GM20000 (cell line): Measurements from ENCODE around the gene ARHGAP26.

Experiments
- DNase-seq: peaks from one replicate; pipeline ENCODE4 v3.0.0; 2012; ENCODE audit warnings: low spot score
- TF ChIP-seq, protein P1 (sequence below): IDR thresholded peaks from 2 replicates; pipeline ENCODE4 v1.5.1; 2012; ENCODE audit warnings: mild to moderate bottlenecking, control low read depth; ENCODE audit errors: extremely low read depth, missing control alignments

ARHGAP26 gene

DNA sequence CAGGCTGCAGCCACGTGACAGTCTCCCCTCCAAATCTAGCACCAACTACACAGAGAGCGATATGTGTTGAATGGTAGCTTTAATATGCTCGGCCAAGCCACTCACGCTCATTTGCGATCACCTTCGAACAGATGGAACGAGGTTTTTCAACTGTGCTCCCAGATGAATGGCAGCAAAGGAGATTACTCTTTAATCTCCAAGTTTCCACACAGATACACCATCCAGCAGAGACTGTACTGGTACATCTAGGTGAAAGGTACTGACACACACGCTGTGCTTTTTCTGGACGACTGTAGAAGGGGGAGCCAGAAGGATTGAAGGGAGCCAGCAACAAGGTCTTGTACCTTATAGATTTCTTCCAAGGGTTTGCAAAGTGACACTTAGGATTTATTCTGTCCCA lies 369.4 kb downstream of the ARHGAP26 start:
- DNase-seq = no peak
- TF ChIP-seq, protein P1, sequence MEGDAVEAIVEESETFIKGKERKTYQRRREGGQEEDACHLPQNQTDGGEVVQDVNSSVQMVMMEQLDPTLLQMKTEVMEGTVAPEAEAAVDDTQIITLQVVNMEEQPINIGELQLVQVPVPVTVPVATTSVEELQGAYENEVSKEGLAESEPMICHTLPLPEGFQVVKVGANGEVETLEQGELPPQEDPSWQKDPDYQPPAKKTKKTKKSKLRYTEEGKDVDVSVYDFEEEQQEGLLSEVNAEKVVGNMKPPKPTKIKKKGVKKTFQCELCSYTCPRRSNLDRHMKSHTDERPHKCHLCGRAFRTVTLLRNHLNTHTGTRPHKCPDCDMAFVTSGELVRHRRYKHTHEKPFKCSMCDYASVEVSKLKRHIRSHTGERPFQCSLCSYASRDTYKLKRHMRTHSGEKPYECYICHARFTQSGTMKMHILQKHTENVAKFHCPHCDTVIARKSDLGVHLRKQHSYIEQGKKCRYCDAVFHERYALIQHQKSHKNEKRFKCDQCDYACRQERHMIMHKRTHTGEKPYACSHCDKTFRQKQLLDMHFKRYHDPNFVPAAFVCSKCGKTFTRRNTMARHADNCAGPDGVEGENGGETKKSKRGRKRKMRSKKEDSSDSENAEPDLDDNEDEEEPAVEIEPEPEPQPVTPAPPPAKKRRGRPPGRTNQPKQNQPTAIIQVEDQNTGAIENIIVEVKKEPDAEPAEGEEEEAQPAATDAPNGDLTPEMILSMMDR = no peak

DNA sequence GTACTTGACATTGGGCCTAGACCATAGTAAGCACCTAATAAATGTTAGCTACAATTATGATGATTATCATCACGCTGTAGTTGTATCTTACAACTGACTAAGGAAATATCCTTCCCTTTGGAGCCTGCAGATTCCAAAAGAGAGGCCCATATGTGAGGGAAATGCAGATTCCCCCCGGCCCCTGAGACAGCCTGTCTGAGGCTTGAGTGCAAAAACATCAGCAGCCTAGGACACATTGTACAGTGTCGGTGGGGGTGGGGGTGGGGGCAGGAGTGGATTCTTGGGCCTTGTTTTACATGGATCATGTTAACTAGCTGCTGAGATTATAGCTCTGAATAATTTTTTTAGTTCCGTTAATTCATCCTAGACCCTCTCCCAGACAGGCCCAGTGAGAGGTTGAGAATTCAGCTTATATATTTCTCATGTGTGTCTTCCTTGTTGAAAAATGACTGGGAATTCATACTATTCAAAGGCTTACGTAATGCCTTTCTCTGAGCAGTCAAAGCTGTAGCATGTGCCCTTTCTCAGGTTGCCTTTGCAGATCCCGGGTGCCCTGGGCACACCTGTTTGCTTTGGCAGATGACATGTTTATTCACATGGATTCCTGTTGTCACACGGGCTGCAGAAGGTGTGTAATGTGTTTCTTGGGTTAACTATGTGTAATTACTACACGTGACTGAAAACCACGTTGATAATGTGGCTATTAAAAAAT lies 370.5 kb downstream of the ARHGAP26 start:
- no peak for DNase-seq
- TF ChIP-seq, protein P1 = no peak

DNA sequence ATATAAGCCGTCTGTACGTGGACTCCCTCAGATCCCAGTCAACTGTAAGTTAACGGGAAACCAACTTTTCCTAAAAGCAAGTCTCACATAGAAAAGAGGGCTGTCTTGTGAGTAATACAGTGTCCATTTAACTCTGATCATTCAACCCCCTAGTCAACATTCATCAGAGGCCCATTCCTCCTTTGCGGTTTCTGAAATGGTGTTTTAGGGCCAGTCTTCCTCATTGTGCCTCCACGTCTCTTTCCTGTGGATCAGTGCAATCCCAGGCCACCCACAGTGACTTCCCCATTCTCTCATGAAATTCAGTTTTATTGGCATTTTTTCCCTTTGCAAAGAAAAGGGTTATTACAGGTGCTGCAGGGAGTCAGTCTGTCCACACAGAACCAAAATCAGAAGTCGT lies 371.5 kb downstream of the ARHGAP26 start:
- TF ChIP-seq, protein P1 = no peak
- DNase-seq = no peak

GRCh38 chr5:143142596-143143435 lies 372.6 kb downstream of the ARHGAP26 start:
- DNase-seq = no peak

GRCh38 chr5:143143973-143144372 lies 373.8 kb downstream of the ARHGAP26 start:
- no peak for DNase-seq
- TF ChIP-seq, protein P1 = no peak

More at GRCh38 chr5:143142596-143143435, 372.6 kb downstream of the ARHGAP26 start:
- TF ChIP-seq, protein P1 = no peak

DNA sequence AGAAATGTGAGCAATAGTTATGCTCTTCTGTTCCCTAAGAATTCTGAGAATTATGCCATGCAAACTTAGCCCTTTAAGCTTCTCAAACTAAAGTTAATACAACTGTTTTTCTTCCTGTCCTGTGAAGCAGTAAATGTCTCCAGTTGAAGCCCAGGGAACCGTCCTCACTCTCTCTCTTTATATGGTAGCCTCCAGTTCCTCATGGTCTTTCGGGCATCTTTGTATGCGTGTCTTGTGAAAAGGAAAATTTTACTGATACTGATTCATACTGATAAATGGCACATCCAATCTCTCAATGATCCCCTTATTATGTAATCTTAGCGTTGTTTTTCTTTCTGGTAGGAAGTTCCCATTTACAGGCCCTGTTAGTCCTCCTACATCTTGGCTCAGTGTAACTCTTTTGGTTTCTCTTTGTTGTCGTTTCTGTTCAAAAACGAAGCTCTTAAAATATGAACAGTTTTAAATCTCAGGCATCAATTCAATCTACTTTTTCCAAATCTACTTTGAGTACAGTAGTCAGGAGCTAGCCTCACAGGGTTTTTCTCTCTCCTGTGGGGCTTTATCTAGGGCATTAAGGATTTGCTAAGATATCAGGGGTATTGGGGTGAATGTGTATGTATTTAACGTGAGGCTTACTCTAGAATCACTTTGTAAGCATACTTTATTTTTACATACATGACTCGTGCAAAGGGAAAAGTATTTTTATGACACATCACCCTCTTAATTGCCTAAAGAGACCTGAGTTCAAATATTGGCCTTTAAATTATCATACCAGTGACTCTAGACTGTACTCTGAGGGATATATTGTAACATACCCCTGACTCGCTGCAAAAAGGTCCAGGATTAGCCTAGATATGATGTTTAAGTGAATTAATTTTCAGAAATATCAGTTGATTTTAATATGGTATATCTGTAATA lies 375.3 kb downstream of the ARHGAP26 start:
- no peak for DNase-seq

More for the DNA sequence above, 375.3 kb downstream of the ARHGAP26 start:
- TF ChIP-seq, protein P1 = no peak
